Epithelial cell of proximal tubule (primary cell): Measurements from ENCODE around the gene REEP6. TPM values are rescaled to one million over a fixed set of nuclear protein-coding genes. Genes with fewer than 3 reads are reported as not detected.

Experiments
- DNase-seq: peaks from one replicate; pipeline ENCODE4 v3.0.0-alpha.2; 2011; ENCODE audit warnings: low read depth
- H3K4me3 ChIP-seq: 2 replicates; pipeline ENCODE4 v1.5.1; 2011; ENCODE audit warnings: low read depth, mild to moderate bottlenecking, low read length
- total RNA-seq: library from RNA; depleted of rRNA; stranded (reverse); fragments of >200 nt; gene quantifications from 2 replicates; pipeline ENCODE4 v1.2.3, GENCODE V29; 2015
- TF ChIP-seq, protein P1 (sequence below): conservative IDR thresholded peaks from 2 replicates; pipeline ENCODE4 v1.5.1; 2012; ENCODE audit warnings: low read depth, mild to moderate bottlenecking, low read length

The REEP6 gene
- total RNA-seq, 1 donor from 2014 or later: 4.8 TPM

DNA sequence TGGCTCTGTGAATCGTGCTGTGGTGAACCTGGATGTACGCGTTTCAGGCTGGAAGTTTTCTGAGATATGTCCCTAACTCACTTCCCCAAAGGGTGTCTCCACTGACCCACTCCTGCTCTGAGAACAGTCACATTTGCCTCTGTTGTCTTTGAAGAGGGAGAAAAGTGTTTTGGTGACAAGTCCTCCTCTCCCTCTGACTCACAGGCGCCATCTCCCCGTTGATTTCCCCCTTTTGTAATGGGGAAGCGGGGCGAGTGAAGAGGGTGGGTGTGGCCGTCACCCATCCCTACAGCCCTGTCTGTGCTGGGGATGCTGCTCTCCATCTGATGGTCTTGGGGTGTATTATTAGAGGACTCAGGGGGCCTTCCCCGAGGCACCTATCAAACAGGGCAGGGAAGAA is 31.5 kb upstream of the REEP6 start:
- TF ChIP-seq, protein P1, sequence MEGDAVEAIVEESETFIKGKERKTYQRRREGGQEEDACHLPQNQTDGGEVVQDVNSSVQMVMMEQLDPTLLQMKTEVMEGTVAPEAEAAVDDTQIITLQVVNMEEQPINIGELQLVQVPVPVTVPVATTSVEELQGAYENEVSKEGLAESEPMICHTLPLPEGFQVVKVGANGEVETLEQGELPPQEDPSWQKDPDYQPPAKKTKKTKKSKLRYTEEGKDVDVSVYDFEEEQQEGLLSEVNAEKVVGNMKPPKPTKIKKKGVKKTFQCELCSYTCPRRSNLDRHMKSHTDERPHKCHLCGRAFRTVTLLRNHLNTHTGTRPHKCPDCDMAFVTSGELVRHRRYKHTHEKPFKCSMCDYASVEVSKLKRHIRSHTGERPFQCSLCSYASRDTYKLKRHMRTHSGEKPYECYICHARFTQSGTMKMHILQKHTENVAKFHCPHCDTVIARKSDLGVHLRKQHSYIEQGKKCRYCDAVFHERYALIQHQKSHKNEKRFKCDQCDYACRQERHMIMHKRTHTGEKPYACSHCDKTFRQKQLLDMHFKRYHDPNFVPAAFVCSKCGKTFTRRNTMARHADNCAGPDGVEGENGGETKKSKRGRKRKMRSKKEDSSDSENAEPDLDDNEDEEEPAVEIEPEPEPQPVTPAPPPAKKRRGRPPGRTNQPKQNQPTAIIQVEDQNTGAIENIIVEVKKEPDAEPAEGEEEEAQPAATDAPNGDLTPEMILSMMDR: no peak
- no peak for DNase-seq

DNA sequence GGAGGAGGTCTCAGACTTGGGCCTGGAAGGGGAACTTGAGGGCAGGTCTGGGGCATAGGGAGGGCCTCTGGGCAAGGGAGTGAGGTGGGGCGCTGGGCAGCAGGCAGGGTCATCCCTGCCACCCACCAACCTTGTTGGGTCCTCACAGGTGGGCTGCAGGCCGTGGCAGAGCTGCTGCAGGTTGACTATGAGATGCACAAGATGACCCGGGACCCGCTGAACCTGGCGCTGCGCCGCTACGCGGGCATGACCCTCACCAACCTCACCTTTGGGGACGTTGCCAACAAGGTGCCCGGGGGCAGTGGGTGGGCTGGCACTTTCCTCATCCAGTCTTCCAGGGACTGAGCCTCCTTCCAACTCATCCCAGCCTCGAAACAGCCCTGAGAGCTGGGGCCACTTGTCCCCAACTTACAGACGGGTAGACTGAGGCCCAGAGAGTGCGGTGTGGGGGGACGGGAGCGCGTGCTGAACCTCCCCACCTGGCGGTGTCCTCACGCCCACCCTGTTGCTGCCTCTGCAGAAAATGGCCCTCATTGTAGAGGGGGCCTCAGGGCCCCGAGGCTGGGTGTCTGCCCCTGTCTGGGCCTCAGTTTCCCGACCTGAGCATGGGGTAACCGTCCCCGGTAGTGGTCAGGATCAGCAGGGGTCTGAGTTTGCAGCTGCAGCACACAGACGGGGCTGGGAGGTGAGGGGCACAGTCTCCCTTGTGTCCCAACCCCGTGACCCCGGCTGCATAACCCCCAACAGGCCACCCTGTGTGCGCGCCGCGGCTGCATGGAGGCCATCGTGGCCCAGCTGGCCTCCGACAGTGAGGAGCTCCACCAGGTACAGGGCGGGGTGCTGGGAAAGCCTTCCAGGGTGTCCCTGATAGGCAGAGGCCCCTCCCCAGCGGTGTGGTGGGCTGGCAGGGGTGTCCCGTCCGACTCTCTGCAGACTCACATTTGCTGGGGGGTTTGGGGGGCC is 30.7 kb upstream of the REEP6 start:
- TF ChIP-seq, protein P1: no peak
- no peak overlapping the region for H3K4me3 ChIP-seq
- no peak for DNase-seq

More for the DNA sequence above, 31.5 kb upstream of the REEP6 start:
- no peak overlapping the region for H3K4me3 ChIP-seq

DNA sequence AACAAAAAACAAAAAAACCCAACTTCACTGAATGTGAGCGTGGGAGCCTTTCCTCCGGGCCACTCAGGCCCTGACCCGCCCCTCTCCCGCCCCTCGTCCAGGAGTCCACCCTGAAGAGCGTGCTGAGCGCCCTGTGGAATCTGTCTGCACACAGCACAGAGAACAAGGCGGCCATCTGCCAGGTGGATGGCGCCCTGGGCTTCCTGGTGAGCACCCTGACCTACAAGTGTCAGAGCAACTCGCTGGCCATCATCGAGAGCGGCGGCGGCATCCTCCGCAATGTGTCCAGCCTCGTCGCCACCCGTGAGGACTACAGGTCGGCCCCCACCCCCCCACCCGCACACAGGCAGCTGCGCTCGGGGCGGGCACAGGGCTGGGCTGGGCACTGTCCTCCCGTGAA is 29.1 kb upstream of the REEP6 start:
- no peak for DNase-seq
- TF ChIP-seq, protein P1: no peak
- no peak overlapping the region for H3K4me3 ChIP-seq

DNA sequence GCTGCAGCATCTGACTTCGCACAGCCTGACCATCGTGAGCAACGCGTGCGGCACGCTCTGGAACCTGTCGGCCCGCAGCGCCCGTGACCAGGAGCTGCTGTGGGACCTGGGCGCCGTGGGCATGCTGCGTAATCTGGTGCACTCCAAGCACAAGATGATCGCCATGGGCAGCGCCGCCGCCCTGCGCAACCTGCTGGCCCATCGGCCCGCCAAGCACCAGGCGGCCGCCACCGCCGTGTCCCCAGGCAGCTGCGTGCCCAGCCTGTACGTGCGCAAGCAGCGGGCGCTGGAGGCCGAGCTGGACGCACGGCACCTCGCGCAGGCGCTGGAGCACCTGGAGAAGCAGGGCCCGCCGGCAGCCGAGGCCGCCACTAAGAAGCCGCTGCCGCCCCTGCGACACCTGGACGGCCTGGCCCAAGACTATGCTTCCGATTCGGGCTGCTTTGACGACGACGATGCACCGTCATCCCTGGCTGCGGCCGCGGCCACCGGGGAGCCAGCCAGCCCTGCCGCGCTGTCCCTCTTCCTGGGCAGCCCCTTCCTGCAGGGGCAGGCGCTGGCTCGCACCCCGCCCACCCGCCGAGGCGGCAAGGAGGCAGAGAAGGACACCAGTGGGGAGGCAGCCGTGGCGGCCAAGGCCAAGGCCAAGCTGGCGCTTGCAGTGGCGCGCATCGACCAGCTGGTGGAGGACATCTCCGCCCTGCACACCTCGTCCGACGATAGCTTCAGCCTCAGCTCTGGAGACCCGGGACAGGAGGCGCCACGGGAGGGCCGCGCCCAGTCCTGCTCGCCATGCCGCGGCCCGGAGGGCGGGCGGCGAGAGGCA is 25.6 kb upstream of the REEP6 start:
- DNase-seq: no peak
- no peak overlapping the region for H3K4me3 ChIP-seq
- TF ChIP-seq, protein P1: peak; percentile 48

DNA sequence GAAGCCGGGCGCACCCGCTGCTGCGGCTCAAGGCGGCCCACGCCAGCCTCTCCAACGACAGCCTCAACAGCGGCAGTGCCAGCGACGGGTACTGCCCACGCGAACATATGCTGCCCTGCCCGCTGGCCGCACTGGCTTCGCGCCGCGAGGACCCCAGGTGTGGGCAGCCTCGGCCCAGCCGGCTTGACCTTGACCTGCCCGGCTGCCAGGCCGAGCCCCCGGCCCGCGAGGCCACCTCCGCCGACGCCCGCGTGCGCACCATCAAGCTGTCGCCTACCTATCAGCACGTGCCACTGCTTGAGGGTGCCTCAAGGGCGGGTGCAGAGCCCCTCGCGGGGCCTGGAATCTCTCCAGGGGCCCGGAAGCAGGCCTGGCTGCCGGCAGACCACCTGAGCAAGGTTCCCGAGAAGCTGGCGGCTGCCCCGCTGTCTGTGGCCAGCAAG is 24.9 kb upstream of the REEP6 start:
- no peak for DNase-seq
- no peak overlapping the region for H3K4me3 ChIP-seq
- TF ChIP-seq, protein P1: no peak

DNA sequence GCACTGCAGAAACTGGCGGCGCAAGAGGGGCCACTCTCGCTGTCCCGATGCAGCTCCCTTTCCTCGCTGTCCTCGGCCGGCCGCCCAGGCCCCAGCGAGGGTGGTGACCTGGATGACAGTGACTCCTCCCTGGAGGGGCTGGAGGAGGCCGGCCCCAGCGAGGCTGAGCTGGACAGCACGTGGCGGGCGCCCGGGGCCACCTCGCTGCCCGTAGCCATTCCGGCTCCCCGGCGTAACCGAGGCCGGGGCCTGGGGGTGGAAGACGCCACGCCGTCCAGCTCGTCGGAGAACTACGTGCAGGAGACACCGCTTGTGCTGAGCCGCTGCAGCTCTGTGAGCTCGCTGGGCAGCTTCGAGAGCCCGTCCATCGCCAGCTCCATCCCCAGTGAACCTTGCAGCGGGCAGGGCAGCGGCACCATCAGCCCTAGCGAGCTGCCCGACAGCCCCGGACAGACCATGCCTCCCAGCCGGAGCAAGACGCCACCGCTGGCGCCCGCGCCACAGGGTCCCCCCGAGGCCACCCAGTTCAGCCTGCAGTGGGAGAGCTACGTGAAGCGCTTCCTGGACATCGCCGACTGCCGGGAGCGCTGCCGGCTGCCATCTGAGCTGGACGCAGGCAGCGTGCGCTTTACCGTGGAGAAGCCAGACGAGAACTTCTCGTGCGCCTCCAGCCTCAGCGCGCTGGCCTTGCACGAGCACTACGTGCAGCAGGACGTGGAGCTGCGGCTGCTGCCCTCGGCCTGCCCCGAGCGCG is 24.3 kb upstream of the REEP6 start:
- no peak overlapping the region for H3K4me3 ChIP-seq
- no peak for DNase-seq
- TF ChIP-seq, protein P1: no peak
